GOT3 (cell line): ENCODE data around the gene NHLRC3.
"Not testable (repeated sequence)": the region's sequence is repeated elsewhere in the genome, so short reads cannot be mapped to it uniquely, and the experiment has no call there.

ENCODE experiments used
- DNase-seq: peaks from one replicate; lab custom pipeline; 2025; ENCODE audit warnings: mixed read lengths; lab: John Stamatoyannopoulos, UW

The NHLRC3 gene, protein sequence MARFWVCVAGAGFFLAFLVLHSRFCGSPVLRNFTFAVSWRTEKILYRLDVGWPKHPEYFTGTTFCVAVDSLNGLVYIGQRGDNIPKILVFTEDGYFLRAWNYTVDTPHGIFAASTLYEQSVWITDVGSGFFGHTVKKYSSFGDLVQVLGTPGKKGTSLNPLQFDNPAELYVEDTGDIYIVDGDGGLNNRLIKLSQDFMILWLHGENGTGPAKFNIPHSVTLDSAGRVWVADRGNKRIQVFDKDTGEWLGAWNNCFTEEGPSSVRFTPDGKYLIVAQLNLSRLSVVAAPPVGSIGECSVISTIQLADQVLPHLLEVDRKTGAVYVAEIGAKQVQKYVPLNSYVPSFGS

DNA sequence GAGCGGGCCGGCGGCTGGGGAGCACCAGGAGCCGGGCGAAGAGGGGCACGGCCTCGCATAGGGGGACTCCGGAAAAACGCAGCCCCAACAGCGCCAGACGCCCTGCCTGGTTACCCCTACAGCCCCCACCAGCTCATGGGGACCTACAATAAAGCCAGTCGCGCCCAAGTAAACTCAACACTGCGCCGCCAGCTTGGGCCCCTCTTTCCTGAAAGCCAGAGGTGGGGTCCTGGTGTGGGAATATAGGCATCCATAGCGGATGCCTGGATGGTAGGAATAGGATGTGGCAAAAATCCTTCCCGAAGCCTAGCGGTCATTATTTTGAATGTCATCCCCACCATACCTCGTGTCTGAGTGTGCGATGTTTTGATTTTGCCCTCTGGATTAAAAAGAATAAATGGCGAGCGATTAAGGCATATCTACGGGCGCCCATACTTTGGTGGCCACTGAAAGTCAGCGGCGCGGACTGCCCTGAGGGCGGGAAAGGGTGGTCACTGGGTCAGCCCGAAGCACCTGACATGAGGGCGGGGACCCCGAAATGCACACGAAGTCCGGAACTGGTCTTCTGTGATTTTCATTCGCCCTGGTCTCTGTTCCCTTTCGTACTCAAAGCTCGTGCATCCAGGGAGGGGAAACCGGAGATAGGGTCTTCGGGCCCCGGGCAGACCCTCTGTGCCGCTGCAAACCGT, at the start of gene NHLRC3, which contains the start of gene PROSER1:
Gene NHLRC3, plus strand, starts transcription at position 577 of the 689 bp plus-strand sequence. CDS start 184 bp downstream, outside the sequence.
Gene PROSER1, minus strand, starts transcription at position 210 of the 689 bp plus-strand sequence. CDS start 847 bp downstream, outside the sequence.
- DNase-seq: peak; percentile 81

GRCh38 chr13:38990693-38991092, 47.6 kb upstream of the NHLRC3 start, which contains the start of gene STOML3:
STOML3 (minus strand) TSS chr13:38990831; CDS start chr13:38990721, 110 bp downstream.
- no peak for DNase-seq

DNA sequence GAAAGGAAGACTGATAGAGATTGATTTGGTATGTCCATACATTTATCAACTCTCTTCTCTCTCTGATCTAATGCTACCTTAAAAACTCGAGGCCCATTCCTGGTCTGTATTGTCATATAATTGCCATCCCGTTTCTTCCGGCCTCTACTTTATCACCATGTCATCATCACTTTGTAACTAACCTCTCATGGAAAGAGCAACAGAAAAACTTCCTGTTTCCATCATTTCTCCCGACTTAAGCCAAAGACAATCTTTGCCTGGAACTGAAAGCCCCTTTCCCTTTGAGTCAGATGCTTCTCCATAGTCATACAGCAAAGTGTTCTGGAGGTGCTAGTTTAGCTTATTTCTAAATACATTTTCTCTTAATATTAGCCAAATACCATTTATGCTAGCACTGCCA, 44.9 kb upstream of the NHLRC3 start:
- no peak for DNase-seq

DNA sequence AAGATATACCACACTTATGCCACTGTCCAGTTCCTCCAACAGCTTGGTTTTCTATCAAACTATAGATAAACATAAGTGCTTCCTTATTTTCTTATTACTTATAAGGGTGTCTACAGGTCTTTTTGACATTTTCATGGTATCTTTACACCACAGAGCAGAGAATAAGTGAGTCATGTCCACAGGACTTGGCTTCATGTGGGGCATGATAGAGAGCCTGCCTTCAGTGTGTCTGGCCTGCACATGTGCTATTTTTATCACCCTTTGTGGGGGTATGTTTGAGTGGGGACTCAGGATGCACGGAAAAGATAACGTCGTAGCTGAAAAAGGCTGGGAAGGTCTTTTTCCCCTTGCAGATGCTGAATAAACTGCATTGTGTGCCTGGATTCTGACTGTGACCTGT, 39.5 kb upstream of the NHLRC3 start:
- DNase-seq: no peak

DNA sequence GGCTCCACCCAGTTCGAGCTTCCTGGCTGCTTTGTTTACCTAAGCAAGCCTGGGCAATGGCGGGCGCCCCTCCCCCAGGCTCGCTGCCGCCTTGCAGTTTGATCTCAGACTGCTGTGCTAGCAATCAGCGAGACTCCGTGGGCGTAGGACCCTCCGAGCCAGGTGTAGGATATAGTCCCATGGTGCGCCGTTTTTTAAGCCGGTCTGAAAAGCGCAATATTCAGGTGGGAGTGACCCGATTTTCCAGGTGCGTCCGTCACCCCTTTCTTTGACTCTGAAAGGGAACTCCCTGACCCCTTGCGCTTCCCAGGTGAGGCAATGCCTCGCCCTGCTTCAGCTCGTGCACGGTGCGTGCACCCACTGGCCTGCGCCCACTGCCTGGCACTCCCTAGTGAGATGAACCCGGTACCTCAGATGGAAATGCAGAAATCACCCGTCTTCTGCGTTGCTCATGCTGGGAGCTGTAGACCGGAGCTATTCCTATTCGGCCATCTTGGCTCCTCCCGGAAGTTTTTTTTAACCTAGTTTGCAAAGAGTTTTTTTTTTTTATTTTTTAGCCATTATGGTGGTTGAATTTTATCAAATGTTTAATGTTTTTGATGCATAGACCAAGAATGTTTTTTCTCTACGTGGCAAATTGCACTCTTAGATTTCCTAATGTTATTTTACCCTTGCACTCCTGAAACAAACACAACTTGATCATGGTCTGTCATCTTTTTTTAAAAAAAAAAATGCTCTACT, 31.7 kb upstream of the NHLRC3 start:
- DNase-seq: not testable (repeated sequence)

DNA sequence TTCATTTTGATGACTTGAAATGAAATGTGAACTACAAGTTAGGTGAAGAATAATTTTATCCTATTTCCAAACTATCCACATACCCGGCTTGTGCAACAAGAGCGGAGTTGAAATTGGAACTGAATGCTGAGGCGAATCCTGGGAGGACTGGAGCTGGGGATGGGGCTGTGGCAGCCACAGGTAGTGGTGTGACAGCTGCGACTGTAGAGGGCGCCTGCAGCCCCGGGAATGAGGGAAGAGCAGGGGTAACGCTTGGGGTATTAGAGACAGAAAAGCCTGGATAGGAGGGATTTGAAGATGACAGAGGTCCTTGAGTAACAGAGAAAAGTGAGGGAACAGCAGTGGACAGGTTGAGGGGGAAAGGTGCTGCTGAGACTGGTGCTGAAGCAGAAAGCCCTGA, 25.6 kb upstream of the NHLRC3 start:
- DNase-seq: no peak

- DNase-seq: no peak
Observed at GRCh38 chr13:39013462-39013861, 24.8 kb upstream of the NHLRC3 start.

DNA sequence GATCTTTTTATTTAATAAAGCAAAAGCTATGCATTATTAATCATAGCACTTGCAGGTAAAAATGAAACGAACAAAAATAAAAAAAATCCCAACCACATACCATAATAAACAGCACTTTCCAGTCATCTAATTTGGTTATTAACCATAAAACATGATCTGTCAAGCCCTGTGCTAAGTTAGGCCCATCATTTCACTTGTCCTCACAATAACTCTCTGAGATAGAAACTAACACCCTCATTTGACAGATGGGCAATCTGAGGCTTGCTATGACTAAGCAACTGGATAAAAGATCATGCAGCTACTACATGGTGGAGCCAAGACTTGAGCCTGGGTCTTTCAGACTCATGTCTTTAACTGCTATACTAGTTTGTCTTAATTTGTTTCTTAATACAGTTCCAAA, 22.2 kb upstream of the NHLRC3 start:
- no peak for DNase-seq

GRCh38 chr13:39016787-39017186, 21.5 kb upstream of the NHLRC3 start:
- DNase-seq: no peak

GRCh38 chr13:39020853-39021462, 17.3 kb upstream of the NHLRC3 start:
- DNase-seq: no peak

GRCh38 chr13:39023316-39023715, 14.9 kb upstream of the NHLRC3 start:
- DNase-seq: no peak

GRCh38 chr13:39023761-39024160, 14.5 kb upstream of the NHLRC3 start:
- no peak for DNase-seq

DNA sequence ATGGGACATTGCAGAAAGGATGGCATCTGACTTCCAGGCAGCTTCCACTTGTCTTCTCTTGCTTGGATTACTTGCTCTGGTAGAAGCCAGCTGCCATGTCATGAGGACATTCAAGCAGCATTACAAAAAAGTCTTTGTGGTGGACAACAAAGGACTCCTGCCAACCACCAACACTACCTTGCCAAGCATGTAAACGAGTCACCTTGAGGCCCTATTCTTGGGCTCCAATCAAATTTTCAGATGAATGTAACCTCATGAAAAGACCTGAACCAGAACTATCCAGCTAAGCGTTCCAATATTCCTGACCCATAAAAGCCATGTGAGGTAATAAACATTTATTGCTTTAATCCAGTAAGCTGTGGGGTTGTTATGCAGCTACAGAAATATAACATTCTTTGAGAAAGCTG, 12.8 kb upstream of the NHLRC3 start:
- DNase-seq: no peak

GRCh38 chr13:39032150-39032549, 6.1 kb upstream of the NHLRC3 start:
- no peak for DNase-seq

DNA sequence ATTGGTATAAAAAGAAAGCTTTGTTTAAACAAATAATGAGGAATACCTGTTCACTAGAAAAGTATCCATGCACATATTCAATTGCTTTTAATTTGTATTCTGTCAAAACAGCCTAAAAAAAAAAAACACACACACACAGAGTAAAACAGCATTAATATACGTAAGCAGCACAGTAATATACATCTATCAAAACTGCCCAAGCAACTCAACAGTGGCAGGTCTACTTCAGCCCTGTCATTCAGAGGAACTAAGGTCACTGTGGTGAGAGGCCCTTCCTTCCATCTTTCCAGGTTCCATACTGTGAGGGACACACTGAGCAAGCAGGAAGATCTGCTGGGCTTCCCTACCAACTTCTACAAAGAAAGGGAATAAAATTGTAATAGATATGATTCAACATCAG, 4.2 kb upstream of the NHLRC3 start:
- no peak for DNase-seq

- DNase-seq: no peak
Observed at GRCh38 chr13:39035204-39035603, 3.1 kb upstream of the NHLRC3 start.

DNA sequence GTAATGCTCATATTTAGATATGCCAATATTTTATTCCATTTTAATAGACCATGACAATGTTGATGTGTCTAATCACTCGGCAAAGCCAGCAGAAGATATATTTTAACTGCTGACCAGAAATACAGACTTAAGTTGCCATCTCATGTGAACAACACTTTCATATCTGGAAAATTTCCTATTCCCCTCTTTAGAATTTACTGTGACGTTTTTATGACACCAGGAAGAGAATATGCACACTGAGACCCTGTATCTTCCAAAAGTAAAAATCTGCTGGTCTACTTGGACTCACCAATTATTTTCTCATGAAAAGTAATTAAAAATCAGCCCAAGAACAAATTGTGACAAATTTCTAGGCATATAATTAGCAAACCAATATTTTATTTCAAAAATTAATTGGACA, 2.5 kb upstream of the NHLRC3 start:
- DNase-seq: no peak

- no peak for DNase-seq
Observed at GRCh38 chr13:39036212-39036611, 2.0 kb upstream of the NHLRC3 start.

GRCh38 chr13:39037410-39037879, 811 bp upstream of the NHLRC3 start:
- no peak for DNase-seq

- no peak for DNase-seq
Observed at GRCh38 chr13:39038569-39039030, 344 bp downstream of the NHLRC3 start.

DNA sequence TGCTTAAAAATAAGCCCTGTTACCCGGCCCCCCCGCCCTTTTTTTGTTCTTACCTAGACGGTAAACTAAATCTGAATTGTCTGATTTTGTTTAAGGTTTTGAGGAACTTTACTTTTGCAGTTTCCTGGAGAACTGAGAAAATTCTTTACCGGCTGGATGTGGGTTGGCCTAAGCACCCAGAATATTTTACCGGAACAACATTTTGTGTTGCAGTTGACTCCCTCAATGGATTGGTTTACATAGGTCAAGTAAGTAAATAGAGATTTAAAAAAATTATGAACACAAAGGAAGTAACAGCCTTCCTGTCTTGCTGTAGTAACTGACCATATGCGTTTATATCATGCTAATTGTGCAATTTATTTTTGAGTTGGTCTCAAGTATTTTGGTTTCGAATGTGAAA, 785 bp downstream of the NHLRC3 start:
- no peak for DNase-seq

DNA sequence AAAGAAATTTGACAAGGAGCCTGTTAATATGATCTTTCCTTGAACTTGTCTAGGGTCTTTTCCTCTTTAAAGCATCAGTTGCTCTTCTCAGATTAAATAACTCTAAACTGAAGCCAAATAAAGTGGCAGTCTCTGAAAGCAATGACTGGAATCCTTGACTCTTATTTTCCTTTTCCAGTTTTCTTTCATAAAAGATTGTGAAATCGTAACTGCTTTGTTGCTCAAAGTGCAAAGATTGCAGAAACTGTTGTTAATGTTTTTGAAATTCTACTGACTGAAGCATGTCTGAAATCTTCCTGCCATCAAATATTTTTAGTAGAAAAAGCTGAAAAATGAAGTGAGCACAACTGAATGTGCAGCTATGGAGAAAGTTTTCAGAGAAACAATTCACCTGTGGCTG, 1.9 kb downstream of the NHLRC3 start:
- DNase-seq: no peak
